Vagina (tissue), 2 donors: ENCODE measurements around the gene CSTA.

Experiments used
- POLR2AphosphoS5 ChIP-seq, 2 donors: sonication (generic); formaldehyde crosslinking; IDR thresholded peaks; one replicate each; pipeline ENCODE4 v1.9.0; 2017; ENCODE audit warnings: antibody characterized with exemption in 2 of 2, mild to moderate bottlenecking in 2 of 2, low read depth in 1 of 2; ENCODE audit not compliant: insufficient read depth in 1 of 2
- TF ChIP-seq, protein P1 (sequence below), 3 experiments: fragments of 450-650 bp in 2 of 3; fragments of 200-600 bp in 1 of 3; sonication (generic) in 1 of 3; IDR thresholded peaks; one replicate each; pipeline ENCODE4 v1.5.1; 2017 to 2019; ENCODE audit warnings: antibody characterized with exemption in 3 of 3, mild to moderate bottlenecking in 2 of 3, moderate library complexity in 2 of 3

DNA sequence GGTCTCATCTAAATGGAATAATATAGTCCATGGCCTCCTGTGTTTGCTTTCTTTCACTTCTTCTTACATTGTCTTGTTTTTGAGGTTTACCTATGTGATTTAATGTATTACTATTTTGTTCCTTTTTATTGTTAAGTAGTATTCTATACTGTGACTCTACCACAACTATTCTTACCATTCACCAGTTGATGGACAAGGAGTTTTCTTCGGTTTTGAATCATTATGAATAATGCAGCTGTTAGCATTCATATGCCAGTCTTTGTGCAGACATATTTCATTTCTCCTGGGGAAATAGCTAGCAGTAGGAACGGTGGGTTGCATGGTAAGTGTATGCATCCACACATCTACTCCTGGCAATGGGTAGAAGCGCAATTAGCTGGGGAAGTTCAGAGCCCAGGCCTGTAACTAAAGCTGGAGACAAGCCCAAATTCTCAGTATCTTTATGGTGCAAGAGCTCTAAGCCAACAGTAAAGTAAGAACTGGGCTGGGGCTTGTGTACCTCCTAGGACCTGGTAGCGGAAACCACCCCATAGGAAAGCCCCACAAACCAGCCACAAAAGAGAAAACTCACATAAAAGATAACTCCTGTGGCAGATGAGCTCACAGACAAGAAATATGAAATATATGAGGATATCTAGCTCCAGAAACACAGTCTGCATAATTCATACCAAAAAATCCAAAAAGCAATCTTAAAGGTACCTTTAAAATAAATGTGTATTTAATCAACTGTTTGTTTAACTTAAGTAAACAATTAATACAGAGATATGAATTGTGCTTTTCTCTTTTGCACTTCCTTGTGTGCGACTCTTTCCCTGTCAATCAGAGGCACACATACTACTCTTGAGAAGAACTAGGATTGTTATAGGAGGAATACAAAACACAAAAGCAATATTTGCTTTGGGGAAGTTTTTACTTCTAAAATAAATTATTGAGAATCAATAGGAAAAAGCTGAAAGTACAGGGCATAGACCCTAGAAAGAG is 2.7 kb upstream of the CSTA start:
- TF ChIP-seq POLR2AphosphoS5 (IDR thresholded peaks at IDR 0.05; ENCODE audit: insufficient read depth in 1 of 2, low read depth in 1 of 2) = no peak
- TF ChIP-seq, protein P1, sequence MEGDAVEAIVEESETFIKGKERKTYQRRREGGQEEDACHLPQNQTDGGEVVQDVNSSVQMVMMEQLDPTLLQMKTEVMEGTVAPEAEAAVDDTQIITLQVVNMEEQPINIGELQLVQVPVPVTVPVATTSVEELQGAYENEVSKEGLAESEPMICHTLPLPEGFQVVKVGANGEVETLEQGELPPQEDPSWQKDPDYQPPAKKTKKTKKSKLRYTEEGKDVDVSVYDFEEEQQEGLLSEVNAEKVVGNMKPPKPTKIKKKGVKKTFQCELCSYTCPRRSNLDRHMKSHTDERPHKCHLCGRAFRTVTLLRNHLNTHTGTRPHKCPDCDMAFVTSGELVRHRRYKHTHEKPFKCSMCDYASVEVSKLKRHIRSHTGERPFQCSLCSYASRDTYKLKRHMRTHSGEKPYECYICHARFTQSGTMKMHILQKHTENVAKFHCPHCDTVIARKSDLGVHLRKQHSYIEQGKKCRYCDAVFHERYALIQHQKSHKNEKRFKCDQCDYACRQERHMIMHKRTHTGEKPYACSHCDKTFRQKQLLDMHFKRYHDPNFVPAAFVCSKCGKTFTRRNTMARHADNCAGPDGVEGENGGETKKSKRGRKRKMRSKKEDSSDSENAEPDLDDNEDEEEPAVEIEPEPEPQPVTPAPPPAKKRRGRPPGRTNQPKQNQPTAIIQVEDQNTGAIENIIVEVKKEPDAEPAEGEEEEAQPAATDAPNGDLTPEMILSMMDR (IDR thresholded peaks at IDR 0.05) = no peak
